ENCODE results near the gene TAOK3. TPM values are rescaled to one million over a fixed set of nuclear protein-coding genes. Genes with fewer than 3 reads are reported as not detected.

TAOK3 gene
- total and polyA plus RNA-seq, 2 of the 8 experiments (the other 6 are each of a cell fraction or from before 2014, with no cell fraction given): 5.2 to 9.3 TPM

GRCh38 chr12:118326991-118327390, 45.7 kb downstream of the TAOK3 start:
- Histone ChIP-seq H2AK5ac (ENCODE audit: low read depth, low read length) (no peak overlapping the region), H3K56ac (replicated peaks; ENCODE audit: insufficient read length, low read depth, low read length) (no peak overlapping the region), H4K8ac (ENCODE audit: extremely low read depth, insufficient read depth, low read length) (no peak overlapping the region), H3K9ac (replicated peaks in 1 of 4; ENCODE audit: extremely low read depth in 1 of 4, low read depth in 3 of 4, low read length in 3 of 4) (no peak overlapping the region), H3K4me3 (ENCODE audit: extremely low read depth in 1 of 4, insufficient read depth in 2 of 4, low read depth in 3 of 4, low read length in 4 of 4) (no peak overlapping the region), H2BK15ac (ENCODE audit: low read length) (no peak overlapping the region), H2BK20ac (ENCODE audit: low read length) (no peak overlapping the region), H3K23ac (ENCODE audit: insufficient read length) (no peak overlapping the region), H4K91ac (replicated peaks; ENCODE audit: insufficient read length, low read length) (no peak overlapping the region), H3K18ac (ENCODE audit: extremely low read depth, low read length) (no peak overlapping the region), H4K5ac (ENCODE audit: insufficient read length, low read depth, low read length) (no peak overlapping the region), H2BK12ac (ENCODE audit: low read depth, low read length) (no peak overlapping the region), H2BK5ac (ENCODE audit: low read depth, low read length) (no peak overlapping the region), H3K4me1 (replicated peaks in 1 of 4; ENCODE audit: control insufficient read depth in 3 of 4, insufficient read depth in 4 of 4, low read length in 3 of 4) (no peaks in the 10 kb centered on the region), H3K36me3 (ENCODE audit: control insufficient read depth in 2 of 4, insufficient read depth in 4 of 4, low read length in 3 of 4) (no peaks in the 10 kb centered on the region), H4K20me1 (replicated peaks in 1 of 2; ENCODE audit: control insufficient read depth in 1 of 2, insufficient read depth in 2 of 2, low read length in 2 of 2) (no peaks in the 10 kb centered on the region), H3K4ac (replicated peaks; ENCODE audit: insufficient read length, low read depth, low read length) (no peak overlapping the region), H3K23me2 (ENCODE audit: low read depth, low read length) (no peaks in the 10 kb centered on the region), H2BK120ac (replicated peaks; ENCODE audit: low read depth, low read length) (no peak overlapping the region), H3K14ac (ENCODE audit: insufficient read length) (no peak overlapping the region), H3K27ac (ENCODE audit: low read depth, low read length) (no peak overlapping the region), H2AFZ (ENCODE audit: low read length) (no peak overlapping the region), H3K27me3 (replicated peaks in 1 of 4; ENCODE audit: control insufficient read depth in 3 of 4, extremely low read depth in 1 of 4, insufficient read depth in 3 of 4, low read length in 3 of 4) (no peaks in the 10 kb centered on the region), H3K9me3 (ENCODE audit: insufficient read depth in 2 of 2, low read depth in 1 of 2, low read length in 1 of 2) (no peaks in the 10 kb centered on the region), H3K79me1 (ENCODE audit: low read depth, low read length) (no peaks in the 10 kb centered on the region), H3K4me2 (ENCODE audit: insufficient read depth in 1 of 2, low read depth in 2 of 2, low read length in 2 of 2) (no peak overlapping the region), H3K79me2 (ENCODE audit: control insufficient read depth in 1 of 2, insufficient read depth in 2 of 2, low read length in 2 of 2) (no peaks in the 10 kb centered on the region)
- FAIRE-seq: no peak
- CTCF ChIA-PET (ENCODE audit: partially characterized antibody): no interaction called here
- POLR2A ChIA-PET (ENCODE audit: partially characterized antibody): no interaction called here
- DNase-seq (ENCODE audit: low read depth in 1 of 2, low spot score in 2 of 2): no peak
- TF ChIP-seq TAF1 (IDR thresholded peaks at IDR 0.05; ENCODE audit: low read depth, low read length): no peak
- TF ChIP-seq SIRT6 (IDR thresholded peaks at IDR 0.05; ENCODE audit: low read length): no peak
- TF ChIP-seq RBBP5 (IDR thresholded peaks at IDR 0.05; ENCODE audit: borderline replicate concordance, low read depth, low read length): no peak
- TF ChIP-seq POLR2A (IDR thresholded peaks at IDR 0.05; ENCODE audit: control extremely low read depth in 1 of 2, low read depth in 2 of 2, low read length in 2 of 2): no peak
- no peak for TF ChIP-seq MAFK (IDR thresholded peaks at IDR 0.05; ENCODE audit: low read depth, low read length)
- TF ChIP-seq, protein P1, sequence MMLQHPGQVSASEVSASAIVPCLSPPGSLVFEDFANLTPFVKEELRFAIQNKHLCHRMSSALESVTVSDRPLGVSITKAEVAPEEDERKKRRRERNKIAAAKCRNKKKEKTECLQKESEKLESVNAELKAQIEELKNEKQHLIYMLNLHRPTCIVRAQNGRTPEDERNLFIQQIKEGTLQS (IDR thresholded peaks at IDR 0.05; ENCODE audit: insufficient read depth, low read depth, low read length): no peak
- no peak for TF ChIP-seq SP1 (IDR thresholded peaks at IDR 0.05; ENCODE audit: low read depth, low read length)
- no peak for TF ChIP-seq SIX5 (IDR thresholded peaks at IDR 0.05; ENCODE audit: low read depth, low read length)
- no peak for TF ChIP-seq TEAD4 (IDR thresholded peaks at IDR 0.05; ENCODE audit: low read depth, low read length)
- no peak for TF ChIP-seq ZNF274 (IDR thresholded peaks at IDR 0.05; ENCODE audit: borderline replicate concordance, extremely low read depth, low read length)
- no peak for TF ChIP-seq NRF1 (IDR thresholded peaks at IDR 0.05; ENCODE audit: low read depth, low read length)
- TF ChIP-seq, protein P2, sequence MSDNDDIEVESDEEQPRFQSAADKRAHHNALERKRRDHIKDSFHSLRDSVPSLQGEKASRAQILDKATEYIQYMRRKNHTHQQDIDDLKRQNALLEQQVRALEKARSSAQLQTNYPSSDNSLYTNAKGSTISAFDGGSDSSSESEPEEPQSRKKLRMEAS (IDR thresholded peaks at IDR 0.05): no peak
- TF ChIP-seq EGR1 (IDR thresholded peaks at IDR 0.05; ENCODE audit: borderline replicate concordance, low read depth, low read length): no peak
- no peak for TF ChIP-seq SP2 (IDR thresholded peaks at IDR 0.05; ENCODE audit: low read length)
- TF ChIP-seq TBP (IDR thresholded peaks at IDR 0.05; ENCODE audit: low read depth, low read length): no peak
- TF ChIP-seq, protein P3, sequence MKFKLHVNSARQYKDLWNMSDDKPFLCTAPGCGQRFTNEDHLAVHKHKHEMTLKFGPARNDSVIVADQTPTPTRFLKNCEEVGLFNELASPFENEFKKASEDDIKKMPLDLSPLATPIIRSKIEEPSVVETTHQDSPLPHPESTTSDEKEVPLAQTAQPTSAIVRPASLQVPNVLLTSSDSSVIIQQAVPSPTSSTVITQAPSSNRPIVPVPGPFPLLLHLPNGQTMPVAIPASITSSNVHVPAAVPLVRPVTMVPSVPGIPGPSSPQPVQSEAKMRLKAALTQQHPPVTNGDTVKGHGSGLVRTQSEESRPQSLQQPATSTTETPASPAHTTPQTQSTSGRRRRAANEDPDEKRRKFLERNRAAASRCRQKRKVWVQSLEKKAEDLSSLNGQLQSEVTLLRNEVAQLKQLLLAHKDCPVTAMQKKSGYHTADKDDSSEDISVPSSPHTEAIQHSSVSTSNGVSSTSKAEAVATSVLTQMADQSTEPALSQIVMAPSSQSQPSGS (IDR thresholded peaks at IDR 0.05; ENCODE audit: low read length): no peak
